Measurements from ENCODE around the gene MCAM.

DNA sequence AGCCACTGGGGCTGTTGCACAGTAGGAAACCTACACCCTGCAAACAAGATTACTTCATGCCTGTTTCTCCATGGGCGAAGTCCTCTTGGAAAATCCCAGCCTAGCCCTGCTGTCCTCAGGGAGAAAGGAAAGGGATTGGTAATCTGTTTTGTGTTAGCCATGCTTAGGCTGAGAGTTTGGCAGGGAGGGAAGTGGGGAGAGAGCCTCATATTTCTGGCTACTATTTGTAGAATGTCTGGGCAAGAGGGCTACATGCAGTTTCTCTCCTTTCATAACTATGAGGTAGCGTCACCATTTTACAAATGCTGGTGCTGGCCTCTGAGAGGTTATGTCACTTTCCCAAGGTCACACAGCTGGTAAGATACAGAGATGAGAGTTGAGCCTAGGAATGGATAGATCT, 30.3 kb upstream of the MCAM start:
- TF ChIP-seq, protein P1, sequence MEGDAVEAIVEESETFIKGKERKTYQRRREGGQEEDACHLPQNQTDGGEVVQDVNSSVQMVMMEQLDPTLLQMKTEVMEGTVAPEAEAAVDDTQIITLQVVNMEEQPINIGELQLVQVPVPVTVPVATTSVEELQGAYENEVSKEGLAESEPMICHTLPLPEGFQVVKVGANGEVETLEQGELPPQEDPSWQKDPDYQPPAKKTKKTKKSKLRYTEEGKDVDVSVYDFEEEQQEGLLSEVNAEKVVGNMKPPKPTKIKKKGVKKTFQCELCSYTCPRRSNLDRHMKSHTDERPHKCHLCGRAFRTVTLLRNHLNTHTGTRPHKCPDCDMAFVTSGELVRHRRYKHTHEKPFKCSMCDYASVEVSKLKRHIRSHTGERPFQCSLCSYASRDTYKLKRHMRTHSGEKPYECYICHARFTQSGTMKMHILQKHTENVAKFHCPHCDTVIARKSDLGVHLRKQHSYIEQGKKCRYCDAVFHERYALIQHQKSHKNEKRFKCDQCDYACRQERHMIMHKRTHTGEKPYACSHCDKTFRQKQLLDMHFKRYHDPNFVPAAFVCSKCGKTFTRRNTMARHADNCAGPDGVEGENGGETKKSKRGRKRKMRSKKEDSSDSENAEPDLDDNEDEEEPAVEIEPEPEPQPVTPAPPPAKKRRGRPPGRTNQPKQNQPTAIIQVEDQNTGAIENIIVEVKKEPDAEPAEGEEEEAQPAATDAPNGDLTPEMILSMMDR (IDR thresholded peaks at IDR 0.05; ENCODE audit: extremely low read depth in 1 of 2, insufficient read depth in 1 of 2, low read depth in 1 of 2, low read length in 2 of 2): no peak
- TF ChIP-seq POLR2A (IDR thresholded peaks at IDR 0.05; ENCODE audit: low read depth, low read length): no peak

All from endothelial cell of umbilical vein (primary cell).